Urothelium cell line (cell line): ENCODE results near the gene RHBDD1.

Source experiments
- DNase-seq: peaks from one replicate; pipeline ENCODE4 v3.0.0; 2011; ENCODE audit warnings: low spot score, mixed read lengths
- FAIRE-seq: peaks from 2 replicates; lab custom pipeline; 2011; peaks lifted over from hg19 to GRCh38; lab: Jason Lieb, UNC

The RHBDD1 gene

DNA sequence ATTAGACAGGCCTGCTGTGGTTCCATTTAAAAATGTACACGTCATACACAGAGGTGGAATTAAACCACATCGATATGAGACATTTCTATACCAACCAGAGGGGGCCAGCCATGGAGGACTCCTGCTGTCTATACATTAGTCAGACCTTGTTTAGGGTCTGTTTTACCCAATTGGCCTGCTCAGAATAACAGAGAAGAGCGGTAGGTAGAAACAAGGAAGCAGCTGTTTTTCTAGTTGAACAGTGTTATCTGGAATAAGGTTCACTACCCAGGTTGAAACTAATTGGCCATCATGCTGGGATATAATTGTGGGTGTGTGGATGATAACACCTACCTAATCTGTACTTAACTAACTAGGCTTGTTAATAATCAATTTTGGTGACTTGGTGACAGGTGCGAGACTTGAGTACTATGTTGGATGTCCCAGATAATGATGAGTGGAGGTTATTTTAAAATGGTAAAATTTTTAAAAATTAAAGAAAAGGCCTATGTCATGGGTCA lies 47.5 kb downstream of the RHBDD1 start:
- FAIRE-seq (no peak), DNase-seq (no peak)

DNA sequence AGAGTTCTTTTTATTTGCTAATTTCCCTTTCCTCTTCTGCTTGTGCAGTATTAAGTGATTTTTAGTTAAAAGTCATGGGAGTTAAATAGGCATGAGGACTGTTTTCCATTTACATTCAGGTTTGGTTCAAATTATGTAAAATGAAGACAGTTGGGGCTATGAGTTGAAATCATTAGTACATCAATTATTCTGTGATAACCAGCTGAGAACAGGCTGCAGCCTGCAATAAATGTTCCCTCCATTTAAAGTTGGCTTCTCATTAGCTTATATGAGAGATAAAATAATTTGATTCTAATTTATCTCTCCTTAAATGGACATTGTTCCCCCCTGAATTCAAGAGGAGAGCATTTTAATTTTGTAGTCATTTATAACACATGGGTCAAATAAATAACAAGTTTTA lies 48.3 kb downstream of the RHBDD1 start:
- no peak for FAIRE-seq
- DNase-seq, result no peak

DNA sequence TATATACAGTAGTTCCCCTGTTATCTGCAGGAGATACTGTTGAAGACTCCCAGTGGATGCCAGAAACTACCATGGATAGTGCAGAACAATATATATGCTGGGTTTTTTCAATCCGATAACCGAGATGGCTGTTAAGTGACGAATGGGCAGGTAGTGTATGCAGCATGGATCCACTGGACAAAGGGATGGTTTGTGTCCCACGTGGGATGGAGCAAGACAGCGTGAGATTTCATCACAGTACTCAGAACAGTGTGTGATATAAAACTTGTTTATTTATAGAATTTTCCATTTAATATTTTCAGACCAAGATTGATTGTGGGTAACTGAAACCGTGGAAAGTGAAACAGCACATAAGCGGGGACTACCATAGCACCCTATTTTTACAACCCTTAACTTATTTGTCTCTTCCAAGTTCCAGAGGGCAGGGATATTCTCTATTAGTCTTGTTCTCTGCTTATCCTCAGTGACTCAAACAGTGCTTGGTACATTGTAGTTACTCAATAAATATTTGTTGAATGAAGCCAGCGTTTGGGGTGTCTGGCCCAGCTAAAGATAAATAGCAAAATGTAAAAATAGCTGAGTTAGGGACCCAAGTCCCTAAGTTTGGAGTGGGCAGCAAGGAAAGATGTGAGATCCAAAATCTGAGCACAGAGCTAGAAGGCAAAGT lies 50.0 kb downstream of the RHBDD1 start:
- DNase-seq (no peak), FAIRE-seq (no peak)

DNA sequence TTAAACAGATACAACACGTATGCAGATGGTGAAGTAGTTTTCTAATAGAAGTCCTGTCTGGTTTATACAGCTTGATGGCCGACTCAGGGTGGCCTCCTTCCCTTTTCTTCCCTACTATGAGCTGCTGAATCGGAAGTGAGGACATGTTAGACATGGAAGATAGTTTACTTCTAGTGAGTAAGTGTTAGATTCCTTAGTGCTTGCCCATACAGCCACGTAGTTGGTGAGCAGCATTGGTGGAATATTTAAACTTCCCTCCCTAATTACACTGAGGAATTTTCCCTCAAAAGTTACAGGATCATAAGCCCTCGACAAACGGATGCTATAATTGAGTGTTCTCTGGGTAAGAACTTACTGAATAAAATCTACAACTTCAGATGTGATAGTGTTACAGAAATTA lies 52.1 kb downstream of the RHBDD1 start:
- DNase-seq, result no peak
- FAIRE-seq, result no peak

DNA sequence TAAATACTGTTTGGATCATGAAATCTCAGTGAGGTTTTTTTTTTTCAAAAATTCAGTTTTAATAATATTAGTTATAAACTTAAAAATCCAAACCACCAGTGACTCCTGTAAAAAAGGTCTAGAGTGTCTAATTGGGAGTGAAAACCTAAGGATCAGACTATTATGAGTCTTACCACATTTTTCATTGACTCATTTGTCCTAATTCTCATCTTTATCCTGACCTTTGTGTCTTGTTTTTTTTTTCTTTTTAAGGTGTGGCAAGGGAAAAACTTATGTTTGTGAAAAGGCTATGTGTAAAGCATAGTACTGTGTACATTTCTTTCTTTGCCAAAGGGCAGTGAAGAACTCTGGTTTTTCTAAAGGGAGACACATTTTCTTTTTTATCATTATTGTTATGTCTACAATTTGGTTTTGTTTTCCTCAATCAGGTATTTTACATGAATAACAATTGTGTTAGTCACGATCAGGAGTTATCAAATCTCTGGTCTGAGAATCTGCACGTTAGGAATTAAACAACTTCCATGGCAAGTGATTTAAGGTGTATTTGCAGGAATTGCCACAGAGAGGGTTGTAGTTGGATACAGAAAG lies 52.6 kb downstream of the RHBDD1 start:
- DNase-seq, result no peak
- no peak for FAIRE-seq

DNA sequence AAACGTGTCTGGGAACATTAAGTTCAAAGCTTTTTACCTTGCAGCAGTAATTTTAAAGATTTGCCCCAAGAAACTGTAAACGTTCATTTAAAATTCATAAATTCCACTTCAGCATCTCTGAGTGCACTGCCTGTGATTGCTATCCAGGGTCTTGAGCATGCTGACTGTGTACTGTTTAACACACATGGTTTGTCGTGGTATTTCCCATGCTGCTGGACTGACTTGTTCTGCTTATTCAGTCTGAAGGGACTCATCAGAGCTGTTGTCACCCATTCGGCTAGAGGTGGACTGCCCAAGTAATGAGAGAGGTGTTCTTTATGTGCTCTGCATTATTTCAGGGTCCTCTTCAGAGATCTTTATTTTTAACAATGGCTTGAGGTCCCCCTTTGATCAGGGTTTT lies 53.1 kb downstream of the RHBDD1 start:
- FAIRE-seq, result no peak
- no peak for DNase-seq

DNA sequence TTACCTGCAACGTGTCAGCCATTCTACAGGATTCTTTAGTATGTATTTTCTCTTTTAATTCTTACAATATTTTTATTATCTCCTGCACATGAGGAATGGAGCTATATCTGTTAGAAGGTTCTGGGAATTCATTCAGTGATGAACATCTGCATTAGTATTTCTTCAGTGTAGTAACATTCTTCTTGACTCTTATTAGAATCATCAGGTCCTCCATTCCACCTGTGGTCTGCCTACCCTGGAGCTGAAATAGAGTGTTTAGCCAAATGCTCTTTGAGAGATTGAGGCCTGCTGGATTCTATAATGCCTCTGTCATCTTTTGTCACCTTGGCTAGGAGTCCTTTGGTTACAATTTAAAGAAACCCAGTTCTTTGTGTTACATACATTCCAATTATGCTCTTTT lies 54.4 kb downstream of the RHBDD1 start:
- DNase-seq (no peak), FAIRE-seq (no peak)

DNA sequence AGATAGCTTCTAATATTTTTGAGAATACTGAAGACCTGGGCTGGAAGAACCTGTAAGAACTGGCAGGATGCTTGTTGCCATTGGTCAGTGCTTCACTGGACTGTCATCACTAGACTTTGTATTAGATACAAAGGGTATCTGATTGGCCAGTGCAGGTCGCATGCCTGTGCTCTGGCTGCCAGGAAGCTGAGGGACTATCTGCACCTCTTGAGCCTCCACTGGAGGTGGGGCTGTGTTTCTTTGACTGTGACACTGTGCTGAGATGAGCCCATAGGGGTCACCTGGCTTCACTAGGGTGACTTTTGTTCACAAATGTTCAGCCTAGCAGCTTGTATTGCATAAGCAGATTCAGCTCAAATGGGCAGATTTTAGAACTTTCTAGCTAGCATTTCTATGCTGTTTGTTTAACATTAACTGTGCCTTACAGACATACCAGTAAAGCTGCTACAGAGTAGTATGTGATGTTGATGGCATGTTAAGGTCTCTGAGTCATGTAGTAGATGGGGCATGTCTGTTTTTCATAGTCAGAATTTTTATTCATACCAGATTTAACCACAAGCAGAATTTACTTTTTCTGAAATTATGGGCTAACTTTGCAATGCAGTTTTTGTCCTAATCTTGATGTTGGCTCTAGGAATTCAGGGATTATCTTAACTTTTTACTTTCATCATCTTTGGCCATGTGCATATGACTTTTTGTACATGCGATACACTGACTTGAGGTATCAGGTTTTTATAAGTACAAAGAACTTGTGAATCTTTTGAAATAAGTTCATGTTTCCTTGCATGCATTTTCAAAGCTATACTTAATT lies 56.1 kb downstream of the RHBDD1 start:
- no peak for DNase-seq
- FAIRE-seq, result no peak

DNA sequence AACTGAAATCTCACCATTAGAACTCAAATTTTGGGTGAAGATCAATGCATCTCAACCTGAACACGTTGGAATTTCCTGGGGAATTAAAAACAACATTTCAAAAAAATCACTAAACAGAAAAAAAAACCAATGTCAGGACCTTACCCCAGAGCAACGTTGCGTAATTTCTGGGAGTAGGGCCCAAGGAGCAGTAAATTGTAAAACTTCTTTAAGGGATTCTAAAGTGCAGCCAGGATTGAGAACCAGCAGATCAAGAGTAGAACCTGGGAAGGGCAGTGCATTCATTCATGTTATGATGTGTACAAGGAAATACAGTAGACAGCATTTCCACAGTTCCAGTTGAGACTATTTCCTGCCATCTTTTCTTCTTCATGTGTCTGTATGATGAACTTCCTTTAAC lies 56.9 kb downstream of the RHBDD1 start:
- DNase-seq (no peak), FAIRE-seq (no peak)

DNA sequence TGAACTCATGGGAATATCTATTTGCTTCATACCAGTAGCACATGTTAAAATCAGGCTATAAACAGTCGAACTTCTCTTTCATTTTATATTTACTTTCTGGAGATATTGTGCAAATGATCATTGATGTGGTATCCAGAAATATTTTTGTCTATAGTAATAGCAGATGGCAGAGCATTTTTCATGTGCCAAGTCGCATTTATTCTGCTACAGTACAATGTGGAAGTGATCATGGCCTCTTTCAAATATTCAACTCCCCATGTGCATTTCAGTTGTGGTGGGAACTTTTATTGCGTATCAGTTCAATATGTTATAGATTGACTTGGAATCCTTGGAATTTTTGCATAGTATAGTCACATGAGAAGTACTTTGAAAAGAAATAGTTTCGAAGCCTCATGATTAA lies 57.4 kb downstream of the RHBDD1 start:
- FAIRE-seq (no peak), DNase-seq (no peak)

DNA sequence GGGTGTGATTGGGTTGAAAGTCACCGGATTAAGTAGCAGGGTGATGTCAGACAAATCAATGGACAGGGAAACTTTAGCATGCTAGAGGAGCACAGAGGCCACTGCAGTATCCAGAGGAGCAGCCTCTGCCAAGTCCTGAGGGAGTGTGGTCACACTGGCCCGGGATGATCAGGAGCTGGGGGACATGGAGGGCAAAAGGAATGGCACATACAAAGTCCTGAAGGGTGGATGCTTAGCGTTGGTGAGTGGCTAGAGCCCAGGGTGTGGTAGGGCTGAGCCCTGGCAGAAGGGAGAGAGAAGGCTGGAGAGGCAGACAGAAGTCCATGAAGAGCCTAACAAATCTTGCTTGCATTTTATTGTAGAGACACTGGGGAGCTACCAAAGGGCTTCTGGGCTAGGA lies 58.9 kb downstream of the RHBDD1 start:
- DNase-seq (no peak), FAIRE-seq (no peak)

DNA sequence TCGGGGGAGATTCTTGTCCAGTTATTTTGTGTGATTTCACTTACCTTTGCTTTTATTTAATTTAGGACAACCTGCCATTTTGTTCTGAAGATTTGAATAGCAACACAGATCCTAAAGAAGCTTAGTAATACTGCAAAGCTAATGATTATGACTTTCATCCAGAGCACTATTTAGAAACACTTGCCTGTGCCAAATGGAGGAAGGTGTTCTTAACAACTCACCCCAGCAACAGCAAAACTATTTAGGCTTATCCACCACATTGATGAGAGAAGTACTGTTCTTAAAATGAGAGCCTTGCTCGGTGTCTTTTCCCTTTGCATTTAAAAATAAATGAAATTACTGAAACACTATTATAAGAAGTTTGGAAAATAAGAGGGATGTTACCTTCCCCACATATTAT lies 59.7 kb downstream of the RHBDD1 start:
- FAIRE-seq (no peak), DNase-seq (no peak)

DNA sequence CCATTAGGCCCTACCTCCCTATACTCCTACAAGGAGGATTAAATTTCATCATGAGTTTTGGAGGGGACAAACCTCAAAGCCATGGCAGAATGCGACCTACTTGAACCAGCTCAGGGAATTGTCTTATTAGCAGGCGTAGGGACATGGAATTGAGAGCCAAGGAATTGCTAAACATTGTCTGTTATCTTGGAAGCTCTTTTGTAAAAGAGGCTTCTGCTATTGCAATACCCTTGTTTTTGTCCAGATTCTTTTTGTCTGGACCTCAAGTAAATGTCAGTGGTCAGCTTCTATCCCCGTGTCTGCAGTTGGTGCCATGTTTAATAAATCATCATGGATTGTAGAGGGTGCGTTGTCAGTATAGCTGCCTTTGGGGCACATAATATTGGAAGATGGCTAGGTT lies 62.3 kb downstream of the RHBDD1 start:
- no peak for DNase-seq
- no peak for FAIRE-seq

DNA sequence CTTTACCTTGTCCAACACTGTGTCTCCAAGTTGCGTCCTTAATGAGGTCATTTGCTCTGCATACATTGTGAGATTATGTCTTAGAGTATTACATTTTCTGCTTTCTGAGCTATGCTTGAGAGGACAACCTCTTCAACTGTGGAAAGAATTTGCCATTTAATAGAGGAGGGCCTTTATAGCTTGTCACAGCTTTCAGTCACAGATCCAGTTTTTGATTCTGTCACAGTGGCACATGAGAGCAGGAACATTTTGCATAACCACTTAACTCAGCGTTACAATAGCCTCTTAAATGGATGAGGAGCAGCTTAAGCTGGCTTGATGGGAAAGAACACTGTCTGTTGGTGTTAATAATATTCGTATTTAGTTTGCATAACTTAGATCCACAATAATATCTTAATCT lies 63.0 kb downstream of the RHBDD1 start:
- no peak for DNase-seq
- FAIRE-seq, result no peak

DNA sequence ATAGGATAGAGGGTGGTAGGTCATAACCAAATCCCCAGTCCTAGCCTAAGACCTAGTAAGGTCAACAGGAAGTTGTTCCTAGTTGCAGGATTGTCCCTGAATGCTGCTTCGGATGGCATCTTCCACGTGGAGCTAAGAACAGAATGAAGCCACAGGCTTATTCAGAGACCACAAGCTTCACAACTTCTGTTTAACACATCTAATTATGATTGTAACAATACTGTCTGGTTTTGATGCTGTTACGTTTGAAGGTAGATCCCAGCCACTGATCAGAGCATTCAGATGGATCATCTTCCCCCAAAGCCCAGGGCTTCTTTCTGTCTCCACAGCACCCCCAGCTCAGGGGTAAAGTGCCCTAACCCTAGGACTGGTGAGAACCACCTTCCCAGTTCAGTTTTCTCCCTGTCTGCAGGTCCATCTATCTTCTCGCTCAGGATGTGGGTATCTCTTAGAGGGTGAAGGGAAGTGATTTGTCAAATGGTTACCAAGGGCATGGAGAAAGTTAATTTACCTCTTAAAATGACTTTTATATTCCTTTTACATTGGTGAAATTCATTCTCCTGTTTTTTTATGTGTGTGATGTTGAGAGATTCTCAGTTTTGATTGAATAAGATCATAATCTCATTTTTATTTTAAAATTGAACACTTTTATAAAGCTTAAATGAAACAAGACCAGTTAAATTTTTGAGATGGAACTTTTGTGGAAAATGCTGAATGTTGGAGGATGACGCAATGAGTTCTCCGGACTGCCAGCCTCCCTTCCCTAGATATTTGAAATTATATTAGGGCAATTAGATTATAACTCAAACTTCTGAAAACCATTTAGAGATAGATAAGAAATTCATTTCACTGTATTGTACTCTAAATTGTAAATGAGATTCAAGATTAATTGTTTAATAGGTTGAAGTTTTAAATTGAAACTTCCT lies 66.5 kb downstream of the RHBDD1 start:
- DNase-seq, result no peak
- no peak for FAIRE-seq

DNA sequence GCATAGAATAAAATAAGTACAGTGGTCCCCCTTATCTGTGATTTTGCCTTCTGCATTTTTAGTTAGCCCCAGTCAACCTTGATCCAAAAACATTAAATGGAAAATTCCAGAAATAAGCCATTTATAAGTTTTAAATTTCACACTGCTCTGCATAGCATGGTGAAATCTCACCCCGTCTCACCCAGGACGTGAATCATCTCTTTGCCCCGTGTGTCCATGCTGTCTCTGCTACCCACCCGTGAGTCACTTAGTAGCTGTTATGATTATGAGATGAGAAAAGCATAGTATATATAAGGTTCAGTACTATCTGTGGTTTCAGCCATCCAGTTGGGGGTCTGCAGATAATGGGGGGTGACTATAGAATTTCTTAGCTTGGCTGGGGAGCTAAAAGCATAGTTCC lies 67.3 kb downstream of the RHBDD1 start:
- DNase-seq, result peak; percentile 33
- no peak for FAIRE-seq

DNA sequence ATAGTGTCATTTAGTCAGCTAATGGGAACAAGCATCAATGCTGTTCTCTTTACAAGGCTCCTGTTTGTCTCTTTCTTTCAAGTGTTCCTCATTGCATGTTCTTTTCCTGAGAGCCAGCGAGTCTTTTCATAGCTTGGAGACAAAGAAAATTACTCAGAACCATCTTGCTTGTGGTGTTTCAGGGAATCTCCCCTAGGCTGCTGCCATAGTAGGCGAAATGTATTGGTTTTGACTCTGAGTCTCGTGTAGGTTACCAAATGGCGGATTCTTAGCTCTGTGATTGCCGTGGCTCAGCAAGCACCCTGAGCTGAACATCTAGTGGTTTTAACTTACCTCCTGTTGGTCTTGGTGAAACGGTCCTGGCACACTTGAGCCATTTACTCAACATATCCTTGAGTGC lies 68.7 kb downstream of the RHBDD1 start:
- DNase-seq (no peak), FAIRE-seq (no peak)

DNA sequence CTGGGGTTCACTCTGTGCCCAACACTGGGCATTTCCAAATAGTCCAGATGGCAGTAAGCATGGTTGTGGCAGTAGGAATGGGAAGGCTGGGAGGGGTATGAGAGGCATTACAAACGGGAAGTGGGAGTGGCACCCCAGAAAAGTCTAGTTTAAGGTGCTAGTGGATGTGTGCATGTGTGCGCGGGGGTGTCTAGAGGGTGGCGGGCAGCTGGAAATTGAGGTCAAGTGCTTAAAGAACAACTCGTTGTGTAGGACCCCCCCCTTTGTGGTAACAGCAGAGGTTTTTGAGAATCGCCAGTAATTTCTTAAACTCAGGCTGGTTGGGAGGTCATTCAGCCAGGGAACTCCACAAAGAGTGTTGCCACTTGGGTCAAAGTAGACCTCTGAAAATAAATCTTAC lies 69.9 kb downstream of the RHBDD1 start:
- DNase-seq (no peak), FAIRE-seq (no peak)

DNA sequence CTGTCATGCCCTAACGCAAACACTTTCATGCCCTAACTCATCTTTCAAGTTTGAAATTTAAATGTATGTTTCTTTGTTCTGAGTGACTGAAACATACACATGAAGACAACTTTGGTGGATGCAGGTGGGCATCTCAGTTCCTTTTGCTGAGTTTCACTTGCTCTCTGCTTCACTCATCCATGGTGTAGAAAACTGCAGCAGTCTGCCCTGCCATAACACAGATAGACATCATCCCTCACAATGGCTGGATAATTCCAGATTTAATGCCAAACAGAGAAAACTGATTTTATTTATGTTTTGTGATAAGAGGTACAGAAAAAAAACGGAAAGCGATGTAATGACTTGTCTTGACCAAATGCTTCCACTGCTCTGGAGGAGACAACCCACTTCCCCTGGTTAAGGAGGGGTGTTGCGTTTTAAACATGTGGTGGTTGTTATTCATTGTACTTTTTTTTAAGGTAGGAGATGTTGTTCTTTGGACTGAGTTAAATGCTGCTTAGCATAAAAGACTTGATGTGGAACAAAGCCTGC lies 70.4 kb downstream of the RHBDD1 start:
- FAIRE-seq, result no peak

DNA sequence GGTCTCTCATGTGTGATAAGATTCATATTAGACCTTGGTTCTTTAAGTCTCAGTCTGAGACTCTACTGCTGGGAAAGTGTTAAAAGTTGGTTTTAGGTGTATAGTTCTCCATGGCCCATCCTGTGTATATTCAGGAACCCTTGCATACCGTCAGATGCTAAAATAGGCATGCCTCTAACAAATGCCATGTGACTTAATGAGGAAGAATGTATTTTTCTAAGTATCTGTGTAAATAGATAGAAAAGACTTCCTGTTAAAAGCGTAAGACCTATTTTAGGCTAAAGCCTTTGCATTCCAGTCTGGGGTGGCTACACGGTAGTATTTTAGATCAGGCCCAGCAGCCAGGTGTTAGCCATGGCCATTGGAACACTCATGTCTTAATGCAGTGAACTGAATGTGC lies 73.3 kb downstream of the RHBDD1 start:
- no peak for FAIRE-seq

More for the DNA sequence above, 70.4 kb downstream of the RHBDD1 start:
- DNase-seq, result no peak

DNA sequence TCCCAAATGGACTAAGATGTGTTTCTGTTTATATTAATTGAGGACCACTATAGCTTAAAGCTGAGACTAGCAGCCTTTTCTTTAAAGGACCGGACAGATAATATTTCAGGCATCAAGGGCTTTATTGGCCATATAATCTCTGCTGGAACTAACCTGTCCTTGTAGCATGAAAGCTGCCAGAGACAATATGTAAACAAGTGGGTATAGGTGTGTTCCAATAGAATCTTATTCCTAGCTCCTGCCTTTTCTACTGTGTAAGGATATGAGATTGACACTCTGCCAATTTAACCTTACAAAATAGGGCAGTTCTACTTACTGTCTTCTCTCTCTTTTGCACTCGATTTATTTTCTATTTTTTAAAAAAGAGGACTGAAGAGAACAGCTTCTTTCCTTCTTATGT lies 74.0 kb downstream of the RHBDD1 start:
- DNase-seq, result no peak
- FAIRE-seq, result no peak

More for the DNA sequence above, 73.3 kb downstream of the RHBDD1 start:
- no peak for DNase-seq
